Ishikawa (cell line): ENCODE data around the gene AZIN2.

Experiments
- CEBPB ChIP-seq: IDR thresholded peaks from 2 replicates; pipeline ENCODE4 v1.6.1; 2012
- CREB1 ChIP-seq: IDR thresholded peaks from 2 replicates; pipeline ENCODE4 v1.6.1; 2012; ENCODE audit warnings: low read depth
- EGR1 ChIP-seq: IDR thresholded peaks from 2 replicates; pipeline ENCODE4 v1.6.1; 2012
- EP300 ChIP-seq: IDR thresholded peaks from 2 replicates; pipeline ENCODE4 v1.6.1; 2012; ENCODE audit warnings: borderline replicate concordance
- FOXM1 ChIP-seq: IDR thresholded peaks from 2 replicates; pipeline ENCODE4 v1.6.1; 2012; ENCODE audit warnings: low read depth, borderline replicate concordance
- MAX ChIP-seq: IDR thresholded peaks from 2 replicates; pipeline ENCODE4 v1.6.1; 2012
- NFIC ChIP-seq: IDR thresholded peaks from 2 replicates; pipeline ENCODE4 v1.6.1; 2012
- RAD21 ChIP-seq: IDR thresholded peaks from 2 replicates; pipeline ENCODE4 v1.6.1; 2012; ENCODE audit warnings: low read depth
- REST ChIP-seq: IDR thresholded peaks from 2 replicates; pipeline ENCODE4 v1.6.1; 2012; ENCODE audit warnings: low read depth, mild to moderate bottlenecking
- TAF1 ChIP-seq: IDR thresholded peaks from 2 replicates; pipeline ENCODE4 v1.6.1; 2012; ENCODE audit warnings: low read depth, mild to moderate bottlenecking
- TCF12 ChIP-seq: IDR thresholded peaks from 2 replicates; pipeline ENCODE4 v1.6.1; 2012; ENCODE audit warnings: low read depth
- TEAD4 ChIP-seq: IDR thresholded peaks from 2 replicates; pipeline ENCODE4 v1.6.1; 2012
- USF1 ChIP-seq: IDR thresholded peaks from 2 replicates; pipeline ENCODE4 v1.6.1; 2012
- YY1 ChIP-seq: IDR thresholded peaks from 2 replicates; pipeline ENCODE4 v1.6.1; 2012; ENCODE audit warnings: low read depth
- ZBTB7A ChIP-seq: IDR thresholded peaks from 2 replicates; pipeline ENCODE4 v1.6.1; 2012; ENCODE audit warnings: low read depth

Gene AZIN2

GRCh38 chr1:33080885-33081553 is at the start of gene AZIN2:
Gene AZIN2 (plus strand): TSS chr1:33081153. CDS start chr1:33082250, 1,097 bp downstream.
- TF ChIP-seq TAF1 (peak; percentile 53; the same call in 1 of the 2 replicates), MAX (peak; percentile 23), ZBTB7A (peak; percentile 96), CREB1 (no peak), FOXM1 (no peak)

- TF ChIP-seq EGR1 = no peak
- no peak for TF ChIP-seq REST
- no peak for TF ChIP-seq USF1
- TF ChIP-seq TEAD4 = no peak
- TF ChIP-seq RAD21 = no peak
- no peak for TF ChIP-seq CEBPB
- TF ChIP-seq ZBTB7A = no peak
- no peak for TF ChIP-seq TAF1
- no peak for TF ChIP-seq MAX
- no peak for TF ChIP-seq EP300
- no peak for TF ChIP-seq NFIC
- TF ChIP-seq CREB1 = no peak
- no peak for TF ChIP-seq YY1
- TF ChIP-seq TCF12 = no peak
- TF ChIP-seq FOXM1 = no peak
Observed at GRCh38 chr1:33031506-33031905, 49.4 kb upstream of the AZIN2 start.

GRCh38 chr1:33032126-33032869 is 48.7 kb upstream of the AZIN2 start:
- TF ChIP-seq TEAD4 (no peak), YY1 (no peak), TAF1 (no peak), NFIC (no peak), EP300 (no peak), CREB1 (no peak), REST (no peak), FOXM1 (no peak)

GRCh38 chr1:33036051-33036525 is 44.9 kb upstream of the AZIN2 start:
- TF ChIP-seq MAX (peak; percentile 61), CREB1 (no peak)

- TF ChIP-seq TCF12 (peak; percentile 57), EGR1 (peak; percentile 51), CREB1 (peak; percentile 50; the same call in 1 of the 2 replicates), FOXM1 (no peak), ZBTB7A (0 out of 2 replicates have a peak, but pooled peaks have one; percentile 32), YY1 (peak; percentile 85), RAD21 (no peak), REST (no peak), TAF1 (peak; percentile 75), MAX (peak; percentile 100), TEAD4 (peak; percentile 44; the same call in 1 of the 2 replicates), CEBPB (no peak), NFIC (no peak), EP300 (no peak)
Observed at GRCh38 chr1:33036526-33037503, 44.1 kb upstream of the AZIN2 start, which contains the start of gene AK2. Gene AK2 (minus strand): TSS chr1:33036883. CDS start chr1:33036828, 55 bp downstream.
